Measurements from ENCODE around the gene IPO7. TPM values are rescaled to one million over a fixed set of nuclear protein-coding genes. Genes with fewer than 3 reads are reported as not detected.

IPO7 gene
- total RNA-seq, 6 experiments from 2014 or later, result 33.2 to 53.6 (median 45.0) TPM

DNA sequence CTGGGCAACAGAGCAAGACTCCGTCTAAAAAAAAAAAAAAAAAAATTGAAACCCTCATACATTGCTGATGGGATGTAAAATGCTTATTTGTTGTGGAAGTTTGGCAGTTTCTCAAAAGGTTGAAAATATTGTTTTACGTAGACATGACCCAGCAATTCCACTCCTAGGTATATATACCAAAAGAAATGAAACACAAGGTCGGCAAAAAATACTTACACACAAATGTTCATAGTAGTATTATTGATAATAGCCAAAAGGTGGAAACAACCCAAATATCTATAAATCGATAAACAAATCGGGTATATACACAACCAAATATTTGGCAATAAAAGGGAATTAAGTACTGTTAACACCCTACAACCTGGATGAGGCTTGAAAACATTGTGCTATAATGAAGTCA is 71.3 kb downstream of the IPO7 start:
- H3K9me3 ChIP-seq, result no peaks in the 10 kb centered on the region
- TF ChIP-seq, protein P1, sequence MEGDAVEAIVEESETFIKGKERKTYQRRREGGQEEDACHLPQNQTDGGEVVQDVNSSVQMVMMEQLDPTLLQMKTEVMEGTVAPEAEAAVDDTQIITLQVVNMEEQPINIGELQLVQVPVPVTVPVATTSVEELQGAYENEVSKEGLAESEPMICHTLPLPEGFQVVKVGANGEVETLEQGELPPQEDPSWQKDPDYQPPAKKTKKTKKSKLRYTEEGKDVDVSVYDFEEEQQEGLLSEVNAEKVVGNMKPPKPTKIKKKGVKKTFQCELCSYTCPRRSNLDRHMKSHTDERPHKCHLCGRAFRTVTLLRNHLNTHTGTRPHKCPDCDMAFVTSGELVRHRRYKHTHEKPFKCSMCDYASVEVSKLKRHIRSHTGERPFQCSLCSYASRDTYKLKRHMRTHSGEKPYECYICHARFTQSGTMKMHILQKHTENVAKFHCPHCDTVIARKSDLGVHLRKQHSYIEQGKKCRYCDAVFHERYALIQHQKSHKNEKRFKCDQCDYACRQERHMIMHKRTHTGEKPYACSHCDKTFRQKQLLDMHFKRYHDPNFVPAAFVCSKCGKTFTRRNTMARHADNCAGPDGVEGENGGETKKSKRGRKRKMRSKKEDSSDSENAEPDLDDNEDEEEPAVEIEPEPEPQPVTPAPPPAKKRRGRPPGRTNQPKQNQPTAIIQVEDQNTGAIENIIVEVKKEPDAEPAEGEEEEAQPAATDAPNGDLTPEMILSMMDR (IDR thresholded peaks at IDR 0.05), result no peak
- no peak for TF ChIP-seq POLR2A (IDR thresholded peaks at IDR 0.05)
- 90% methylated on average over 5 of the region's 5 CpGs for WGBS (ENCODE audit: insufficient coverage, low coverage, low lambda C conversion rate, missing lambda C conversion rate)
- DNase-seq (no peak), ATAC-seq (no peak)
- no peak overlapping the region for H3K4me3 ChIP-seq
- no peaks in the 10 kb centered on the region for H3K4me1 ChIP-seq
- no peaks in the 10 kb centered on the region for H3K36me3 ChIP-seq
- intact Hi-C loops (cut with DNase I), result no loop called here
- H3K27me3 ChIP-seq, result no peaks in the 10 kb centered on the region
- H3K27ac ChIP-seq, result no peak overlapping the region

GRCh38 chr11:9459667-9460321 is 75.3 kb downstream of the IPO7 start:
- 1% methylated on average over 23 of the region's 23 CpGs for WGBS (ENCODE audit: insufficient coverage, low coverage, low lambda C conversion rate, missing lambda C conversion rate)
- peak overlapping the region; percentile 76 to 97 (median 82) for H3K4me3 ChIP-seq
- H3K27ac ChIP-seq, result peak overlapping the region; percentile 97 to 100 (median 98)
- no peak for DNase-seq
- no peaks in the 10 kb centered on the region for H3K27me3 ChIP-seq
- H3K9me3 ChIP-seq, result no peaks in the 10 kb centered on the region
- no peak for ATAC-seq
- H3K36me3 ChIP-seq, result no peaks in the 10 kb centered on the region
- peaks cover 0 to 16% (median 7%) of the 10 kb centered on the region in 4 donors for H3K4me1 ChIP-seq
- intact Hi-C loops (cut with DNase I), result no loop called here
- TF ChIP-seq, protein P1 (IDR thresholded peaks at IDR 0.05), result no peak
- TF ChIP-seq POLR2A (IDR thresholded peaks at IDR 0.05), result no peak

GRCh38 chr11:9460322-9461062 is 76.0 kb downstream of the IPO7 start, which contains the start of gene ZNF143:
ZNF143 (plus strand) TSS chr11:9461012; CDS start chr11:9471309, 10,297 bp downstream.
- under 1% methylated on average over 19 of the region's 45 CpGs for WGBS (ENCODE audit: insufficient coverage, low coverage, low lambda C conversion rate, missing lambda C conversion rate)
- no peaks in the 10 kb centered on the region for H3K36me3 ChIP-seq
- peak; percentile 92 to 97 (median 92) for ATAC-seq
- TF ChIP-seq, protein P1 (IDR thresholded peaks at IDR 0.05), result peak in 1 of 4 donors; percentile 37
- TF ChIP-seq POLR2A (IDR thresholded peaks at IDR 0.05), result peak; percentile 90
- H3K27ac ChIP-seq, result peak within 1 kb of the TSS; percentile 98 to 100 (median 99)
- H3K4me1 ChIP-seq, result peaks cover 0 to 16% (median 7%) of the 10 kb centered on the region in 4 donors
- intact Hi-C loops (cut with DNase I), result no loop called here
- H3K27me3 ChIP-seq, result no peaks in the 10 kb centered on the region
- peak within 1 kb of the TSS; percentile 76 to 97 (median 82) for H3K4me3 ChIP-seq
- no peaks in the 10 kb centered on the region for H3K9me3 ChIP-seq
- DNase-seq, result peak; percentile 100

- Histone ChIP-seq H3K27ac (peak overlapping the region; percentile 97 to 99 (median 99)), H3K27me3 (no peaks in the 10 kb centered on the region), H3K36me3 (no peaks in the 10 kb centered on the region), H3K4me3 (peak overlapping the region; percentile 75 to 78 (median 77)), H3K9me3 (no peaks in the 10 kb centered on the region), H3K4me1 (peaks cover 0 to 16% (median 7%) of the 10 kb centered on the region in 4 donors)
- under 1% methylated on average over 45 of the region's 57 CpGs for whole genome bisulfite sequencing (ENCODE audit: insufficient coverage, low coverage, low lambda C conversion rate, missing lambda C conversion rate)
- TF ChIP-seq, protein P1 (IDR thresholded peaks at IDR 0.05), result peak in 1 of 4 donors; percentile 3
- TF ChIP-seq POLR2A (IDR thresholded peaks at IDR 0.05), result peak; percentile 96
- DNase-seq, result peak; percentile 87 to 91 (median 91)
- ATAC-seq, result peak; percentile 60 to 80 (median 74)
- intact Hi-C loops (cut with DNase I), result no loop called here
These were observed 76.8 kb downstream of the IPO7 start for GRCh38 chr11:9461063-9461759.

Data from right lobe of liver (tissue), 6 donors.